ENCODE measurements around the gene GPI.

DNA sequence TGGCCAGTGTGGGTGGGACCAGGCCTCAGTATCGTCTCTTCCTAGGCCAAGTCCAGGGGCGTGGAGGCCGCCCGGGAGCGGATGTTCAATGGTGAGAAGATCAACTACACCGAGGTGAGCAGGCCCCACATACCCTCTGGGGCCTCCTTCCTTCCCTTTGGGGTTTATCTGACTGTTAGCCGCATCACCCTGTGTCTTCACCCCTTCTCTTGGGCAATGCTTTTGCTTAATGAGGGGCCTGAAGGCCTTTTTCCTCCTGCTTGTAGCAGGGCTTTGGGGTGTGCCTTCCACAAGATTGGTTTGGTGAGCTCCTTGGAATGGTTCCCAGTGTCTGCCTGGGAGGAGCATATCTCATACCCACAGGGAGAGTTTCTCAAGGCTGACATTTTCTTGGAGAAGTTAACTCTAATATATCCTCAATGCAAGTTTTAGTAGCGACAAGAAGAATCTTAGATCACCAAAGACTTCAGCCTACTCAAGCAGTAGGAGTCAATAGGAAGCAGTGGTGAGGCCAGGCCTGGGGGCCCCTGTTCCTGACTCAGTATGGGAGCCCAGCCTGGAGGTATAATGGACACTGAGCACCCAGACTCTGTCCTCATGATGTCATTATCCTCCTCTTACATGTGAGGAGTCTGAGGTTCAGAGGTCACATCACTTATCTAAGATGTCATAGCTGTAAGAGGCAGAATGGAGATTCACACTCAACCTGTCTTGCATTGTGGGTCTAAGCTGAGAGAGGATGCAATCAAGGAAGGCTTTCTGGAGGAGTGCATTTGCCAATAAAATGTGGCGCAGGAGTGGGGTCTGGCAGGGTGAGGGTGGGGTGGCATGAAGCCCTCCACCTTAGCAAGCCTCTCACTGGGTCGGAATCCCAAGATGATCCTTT lies 2.0 kb downstream of the GPI start:
- TF ChIP-seq, protein P1, sequence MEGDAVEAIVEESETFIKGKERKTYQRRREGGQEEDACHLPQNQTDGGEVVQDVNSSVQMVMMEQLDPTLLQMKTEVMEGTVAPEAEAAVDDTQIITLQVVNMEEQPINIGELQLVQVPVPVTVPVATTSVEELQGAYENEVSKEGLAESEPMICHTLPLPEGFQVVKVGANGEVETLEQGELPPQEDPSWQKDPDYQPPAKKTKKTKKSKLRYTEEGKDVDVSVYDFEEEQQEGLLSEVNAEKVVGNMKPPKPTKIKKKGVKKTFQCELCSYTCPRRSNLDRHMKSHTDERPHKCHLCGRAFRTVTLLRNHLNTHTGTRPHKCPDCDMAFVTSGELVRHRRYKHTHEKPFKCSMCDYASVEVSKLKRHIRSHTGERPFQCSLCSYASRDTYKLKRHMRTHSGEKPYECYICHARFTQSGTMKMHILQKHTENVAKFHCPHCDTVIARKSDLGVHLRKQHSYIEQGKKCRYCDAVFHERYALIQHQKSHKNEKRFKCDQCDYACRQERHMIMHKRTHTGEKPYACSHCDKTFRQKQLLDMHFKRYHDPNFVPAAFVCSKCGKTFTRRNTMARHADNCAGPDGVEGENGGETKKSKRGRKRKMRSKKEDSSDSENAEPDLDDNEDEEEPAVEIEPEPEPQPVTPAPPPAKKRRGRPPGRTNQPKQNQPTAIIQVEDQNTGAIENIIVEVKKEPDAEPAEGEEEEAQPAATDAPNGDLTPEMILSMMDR (IDR thresholded peaks at IDR 0.05), result no peak
- TF ChIP-seq EP300 (IDR thresholded peaks at IDR 0.05) (no peak), POLR2A (IDR thresholded peaks at IDR 0.05) (no peak), POLR2AphosphoS5 (IDR thresholded peaks at IDR 0.05) (no peak)

Measured in sigmoid colon (tissue), 4 donors.